Stimulated activated CD4-positive, alpha-beta T cell treated with anti-CD3 and anti-CD28 coated beads, Interleukin-2, amount 100 ng/mL, for 24 hours (primary cell): ENCODE results near the gene ZNF519.
"Not testable (repeated sequence)": the region's sequence is repeated elsewhere in the genome, so short reads cannot be mapped to it uniquely, and the experiment has no call there.

ENCODE experiments used
- DNase-seq, 2 donors: peaks; one replicate each; pipeline ENCODE4 v3.0.0-alpha.2; 2020

The ZNF519 gene

GRCh38 chr18:14146771-14147170 is 14.5 kb upstream of the ZNF519 start:
- DNase-seq = not testable (repeated sequence)

GRCh38 chr18:14145581-14146338 is 13.5 kb upstream of the ZNF519 start:
- DNase-seq = not testable (repeated sequence)

- not testable (repeated sequence) for DNase-seq
Observed at GRCh38 chr18:14145021-14145420, 12.8 kb upstream of the ZNF519 start.

DNA sequence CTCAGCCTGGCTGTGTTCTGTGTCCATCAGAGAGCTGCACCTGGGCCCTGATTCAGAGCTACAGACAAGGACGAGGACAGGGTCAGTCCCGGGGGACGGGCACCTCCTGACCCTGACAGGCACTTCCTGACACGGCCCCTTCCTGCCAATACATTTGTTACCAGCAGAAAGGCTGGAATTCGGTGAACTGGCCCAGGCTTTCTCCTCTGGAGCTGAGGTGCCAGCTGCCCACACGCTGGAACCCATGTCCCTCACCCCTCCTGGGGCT is 12.3 kb upstream of the ZNF519 start:
- no peak for DNase-seq

GRCh38 chr18:14143871-14144627 is 11.8 kb upstream of the ZNF519 start:
- DNase-seq = not testable (repeated sequence)

DNA sequence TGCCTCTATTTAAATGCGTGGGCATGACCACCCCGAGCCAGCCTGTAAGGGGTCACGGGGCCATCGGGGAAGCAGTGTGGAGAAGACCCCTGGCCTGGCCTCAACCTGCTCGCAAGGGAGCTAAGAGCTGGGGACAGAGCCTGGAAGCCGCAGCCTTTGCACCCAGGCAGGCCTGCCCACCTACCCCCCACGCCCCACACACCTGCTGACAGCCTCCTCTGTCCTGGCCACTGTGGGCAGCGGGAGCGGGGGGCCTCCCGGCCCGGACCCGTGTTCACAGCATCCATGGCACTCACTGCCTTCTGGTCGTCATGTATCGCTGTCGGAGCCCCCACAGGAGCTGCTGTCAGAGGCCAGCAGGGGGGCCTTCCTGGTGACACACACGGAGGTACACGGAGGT is 11.2 kb upstream of the ZNF519 start:
- DNase-seq = not testable (repeated sequence)

GRCh38 chr18:14142177-14142576 is 9.9 kb upstream of the ZNF519 start:
- DNase-seq = not testable (repeated sequence)

- DNase-seq = not testable (repeated sequence)
Observed at GRCh38 chr18:14139583-14139982, 7.3 kb upstream of the ZNF519 start.

- not testable (repeated sequence) for DNase-seq
Observed at GRCh38 chr18:14137971-14138370, 5.7 kb upstream of the ZNF519 start.

GRCh38 chr18:14131696-14132270 is 452 bp downstream of the ZNF519 start:
- DNase-seq = not testable (repeated sequence)

GRCh38 chr18:14130804-14131203 is 1.4 kb downstream of the ZNF519 start:
- not testable (repeated sequence) for DNase-seq

- DNase-seq = no peak
Observed at GRCh38 chr18:14124689-14125088, 7.5 kb downstream of the ZNF519 start.

GRCh38 chr18:14122097-14122496 is 10.1 kb downstream of the ZNF519 start:
- DNase-seq = no peak

- DNase-seq = no peak
Observed at GRCh38 chr18:14120926-14121325, 11.3 kb downstream of the ZNF519 start.

- DNase-seq = no peak
Observed at GRCh38 chr18:14117606-14118005, 14.6 kb downstream of the ZNF519 start.

DNA sequence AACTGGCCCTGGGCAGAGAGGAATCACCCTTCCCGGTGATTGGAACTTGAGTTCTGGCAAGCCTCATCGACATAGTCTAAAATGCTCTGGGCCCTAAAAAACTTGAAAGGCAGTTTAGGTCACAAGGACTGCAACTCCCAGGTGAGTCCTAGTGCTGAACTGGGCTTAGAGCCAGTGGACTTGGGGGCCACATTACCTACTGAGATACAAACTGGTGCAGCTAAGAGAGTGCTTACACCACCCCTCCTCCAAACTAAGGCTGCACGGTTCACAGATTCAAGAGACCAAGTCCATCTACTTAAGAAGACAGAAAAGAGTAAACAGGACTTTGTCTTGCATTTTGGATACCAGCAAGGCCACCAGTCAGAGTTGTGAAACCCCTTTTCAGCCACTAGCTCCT is 25.3 kb downstream of the ZNF519 start:
- DNase-seq = no peak

GRCh38 chr18:14104906-14105748 is 27.1 kb downstream of the ZNF519 start:
- DNase-seq = no peak

DNA sequence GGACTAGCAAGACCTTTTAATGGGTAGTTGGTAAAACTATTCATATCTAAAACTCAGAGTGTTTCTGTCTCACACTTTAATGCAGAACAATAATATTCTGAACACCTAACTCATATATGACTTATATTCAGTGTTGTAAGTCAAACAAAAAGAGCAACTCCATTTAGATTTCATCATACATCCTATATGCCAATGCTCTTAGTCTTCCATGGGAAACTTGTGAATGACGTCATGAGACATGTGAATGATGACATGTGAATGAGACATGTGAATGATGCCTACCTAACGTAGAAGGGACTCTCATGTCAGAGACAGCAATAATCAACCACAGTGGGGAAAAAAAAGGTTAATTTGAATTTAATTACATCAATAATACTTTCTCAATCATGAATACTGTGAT is 28.0 kb downstream of the ZNF519 start:
- no peak for DNase-seq

DNA sequence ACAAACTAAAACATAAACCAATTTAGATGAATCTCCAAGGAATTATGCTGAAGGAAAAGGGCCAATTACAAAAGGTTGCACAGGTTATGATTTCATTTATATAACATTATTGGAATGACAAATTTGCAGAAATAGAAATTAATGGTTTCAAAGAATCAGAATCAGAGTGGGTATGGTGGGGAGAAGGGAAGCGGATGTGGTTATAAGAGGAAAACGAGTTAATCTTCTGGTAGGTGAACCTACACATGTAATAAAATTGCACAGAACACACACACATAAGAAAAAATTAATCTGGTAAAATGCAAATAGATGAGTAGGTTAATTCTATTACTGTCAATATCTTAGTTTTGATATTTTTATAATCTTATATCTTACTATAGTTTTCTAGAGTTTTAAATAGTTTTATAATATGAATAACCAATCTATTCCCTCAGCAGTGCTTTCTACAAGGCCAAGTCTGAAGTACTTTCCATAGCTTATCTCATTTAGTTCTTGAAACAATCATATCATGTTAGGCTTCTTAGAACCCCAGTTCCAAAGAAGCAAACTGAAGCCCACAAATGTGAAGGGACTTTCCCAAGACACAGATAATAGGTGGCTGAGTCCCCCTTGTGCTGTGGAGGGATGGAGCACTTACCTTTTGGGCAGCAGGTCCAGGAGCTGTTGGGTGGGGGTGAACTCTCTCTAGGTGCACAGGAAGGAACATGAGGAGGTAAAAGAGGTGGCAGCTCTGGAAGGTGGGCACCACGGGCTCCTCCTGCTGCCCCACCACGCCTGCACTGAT is 31.5 kb downstream of the ZNF519 start:
- DNase-seq = no peak

DNA sequence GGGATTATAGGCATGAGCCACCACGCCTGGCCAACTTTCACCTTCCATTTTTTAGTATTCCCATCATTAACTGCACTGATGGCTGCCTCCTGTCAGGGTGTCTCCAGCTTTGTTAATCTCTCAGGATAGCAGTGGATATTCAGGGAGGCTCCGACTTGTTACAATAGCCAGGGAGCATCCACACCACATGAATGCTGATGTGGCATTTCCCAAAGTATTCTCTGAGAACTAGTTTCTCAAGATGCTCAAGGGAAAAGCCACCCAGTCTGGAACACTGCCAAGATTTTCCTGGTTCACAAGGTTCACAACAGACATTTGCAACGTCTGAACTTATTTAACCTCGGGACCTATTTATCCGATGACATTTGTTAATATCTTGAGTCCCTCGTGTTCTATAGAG is 33.8 kb downstream of the ZNF519 start:
- no peak for DNase-seq

GRCh38 chr18:14097761-14098160 is 34.5 kb downstream of the ZNF519 start:
- no peak for DNase-seq

GRCh38 chr18:14093307-14093915 is 38.8 kb downstream of the ZNF519 start:
- DNase-seq = no peak
